ENCODE results near the gene SH3PXD2B.
A peak's percentile ranks its signal among the peaks of the same experiment; 100 is the strongest.
"Not testable (repeated sequence)": the region's sequence is repeated elsewhere in the genome, so short reads cannot be mapped to it uniquely, and the experiment has no call there.

SH3PXD2B gene

DNA sequence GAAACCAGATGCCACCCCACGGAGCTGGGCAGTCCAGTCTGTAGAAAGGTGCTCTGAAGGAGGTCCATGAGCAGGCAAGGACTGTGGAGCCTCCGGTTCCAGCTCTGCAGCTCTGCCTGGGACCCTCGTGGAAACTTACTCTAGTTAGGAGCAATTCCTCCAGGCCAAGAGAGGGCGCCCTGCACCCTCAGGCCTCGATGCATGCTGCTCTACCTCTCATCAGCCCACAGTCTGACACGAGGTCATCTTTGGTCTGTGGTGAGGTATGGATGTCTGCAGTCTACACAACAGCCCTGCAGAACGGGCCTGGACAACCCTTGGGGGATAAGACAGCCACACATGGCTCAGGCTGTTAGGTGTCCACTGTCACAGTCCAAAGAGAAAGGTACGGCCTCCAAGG lies 120.1 kb downstream of the SH3PXD2B start:
- no peak for DNase-seq

DNA sequence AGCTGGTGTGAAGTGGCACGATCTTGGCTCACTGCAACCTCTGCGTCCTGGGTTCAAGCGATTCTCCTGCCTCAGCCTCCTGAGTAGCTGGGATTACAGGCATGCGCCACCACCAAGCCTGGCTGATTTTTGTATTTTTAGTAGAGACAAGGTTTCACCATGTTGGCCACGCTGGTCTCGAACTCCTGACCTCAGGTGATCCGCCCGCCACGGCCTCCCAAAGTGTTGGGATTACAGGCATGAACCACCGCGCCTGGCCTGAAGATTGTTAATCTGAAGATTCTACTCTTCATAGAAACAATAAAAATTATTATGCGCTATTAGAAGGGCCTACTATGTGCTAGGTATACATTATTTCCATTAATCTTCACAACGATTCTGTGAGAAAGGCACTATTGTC lies 127.4 kb downstream of the SH3PXD2B start:
- not testable (repeated sequence) for DNase-seq

DNA sequence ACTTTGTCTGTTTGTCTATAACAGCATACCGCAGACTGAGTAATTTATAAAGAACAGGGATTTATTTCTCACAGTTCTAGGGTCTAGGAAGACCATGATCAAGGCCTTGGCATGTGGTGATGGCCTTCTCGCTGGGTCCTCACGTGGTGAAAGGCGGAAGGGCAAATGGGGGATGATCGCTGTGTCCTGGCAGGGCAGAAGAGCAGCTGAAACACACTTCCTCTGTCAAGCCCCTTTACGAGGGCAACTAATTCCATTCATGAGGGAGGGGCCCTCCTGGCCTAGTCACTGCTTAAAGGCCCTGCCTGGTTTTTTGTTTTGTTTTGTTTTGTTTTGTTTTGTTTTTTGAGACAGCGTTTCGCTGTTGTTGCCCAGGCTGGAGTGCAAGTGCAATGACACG lies 128.9 kb downstream of the SH3PXD2B start:
- no peak for DNase-seq

GRCh38 chr5:172322028-172322965 lies 132.0 kb downstream of the SH3PXD2B start:
- no peak for DNase-seq

- DNase-seq = no peak
Observed at GRCh38 chr5:172321593-172321992, 132.7 kb downstream of the SH3PXD2B start.

DNA sequence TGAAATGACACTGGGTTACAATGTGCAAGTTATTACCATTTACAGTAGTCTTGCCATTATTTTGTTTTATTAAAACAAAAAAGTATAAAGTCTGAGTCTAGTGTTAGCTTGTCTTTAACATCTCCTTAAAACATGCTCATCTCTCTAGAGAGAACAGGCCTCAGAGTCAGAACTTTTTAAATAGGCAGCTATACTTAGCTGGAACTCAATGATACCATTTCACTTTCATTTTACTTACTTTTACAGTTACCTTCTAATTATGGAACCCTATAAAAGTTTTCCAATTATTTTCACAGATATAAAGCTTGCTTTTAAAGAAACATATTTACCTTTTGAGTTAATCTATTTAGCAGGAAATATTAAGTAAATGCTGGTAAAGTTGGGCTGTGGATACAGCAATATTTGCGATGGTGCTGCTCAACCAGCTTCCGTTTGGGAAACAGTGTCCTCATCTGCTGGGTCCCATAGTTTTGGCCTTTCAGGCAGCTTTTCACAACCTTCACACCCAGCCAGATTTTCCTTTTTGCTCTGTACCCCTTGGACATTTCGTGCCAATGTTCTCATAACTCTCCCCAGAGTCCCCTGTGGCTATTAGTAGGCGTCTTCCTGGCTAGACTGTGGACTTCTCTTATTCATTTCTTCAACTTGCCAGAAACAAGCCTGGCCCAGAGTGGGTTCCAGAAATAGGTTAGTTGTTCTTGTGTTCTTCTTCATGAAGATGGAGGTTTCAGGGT lies 134.4 kb downstream of the SH3PXD2B start:
- no peak for DNase-seq

GRCh38 chr5:172315587-172316493 lies 138.5 kb downstream of the SH3PXD2B start:
- DNase-seq = no peak

- no peak for DNase-seq
Observed at GRCh38 chr5:172313915-172314314, 140.4 kb downstream of the SH3PXD2B start.

DNA sequence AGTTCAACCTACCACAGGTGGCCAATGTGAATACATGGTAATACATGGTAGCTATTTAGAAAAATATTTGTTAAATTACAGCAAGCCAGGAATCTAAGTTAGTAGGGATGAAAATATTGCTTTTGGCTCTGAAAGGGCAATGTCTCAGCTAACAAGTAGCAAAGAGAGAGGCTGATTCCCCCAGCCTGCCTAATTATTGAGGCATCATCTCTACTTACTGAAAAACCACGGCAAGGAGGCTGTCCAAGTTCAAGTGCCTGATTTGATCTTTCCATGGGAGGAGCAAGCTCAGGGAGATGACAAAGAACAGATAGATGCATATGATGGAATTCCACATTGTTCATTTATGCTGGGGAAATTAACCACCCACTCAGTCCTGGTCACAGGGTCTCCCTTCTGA lies 142.0 kb downstream of the SH3PXD2B start:
- no peak for DNase-seq

GRCh38 chr5:172311605-172312004 lies 142.7 kb downstream of the SH3PXD2B start:
- DNase-seq = no peak

DNA sequence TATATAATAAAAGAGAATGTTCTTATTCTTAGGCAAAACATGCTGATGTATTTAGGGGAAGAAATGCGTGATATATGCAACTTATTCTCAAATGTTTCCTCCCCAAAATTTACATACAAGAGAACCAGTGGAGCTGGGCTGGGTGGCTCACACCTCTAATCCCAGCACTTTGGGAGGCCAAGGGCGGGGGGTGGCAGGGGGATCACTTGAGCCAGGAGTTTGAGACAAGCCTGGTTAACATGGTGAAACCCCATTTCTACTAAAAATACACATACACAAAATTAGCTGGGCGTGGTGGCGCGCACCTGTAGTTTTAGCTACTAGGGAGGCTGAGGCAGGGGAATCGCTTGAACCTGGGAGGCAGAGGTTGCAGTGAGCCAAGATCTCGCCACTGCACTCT lies 143.3 kb downstream of the SH3PXD2B start:
- no peak for DNase-seq

DNA sequence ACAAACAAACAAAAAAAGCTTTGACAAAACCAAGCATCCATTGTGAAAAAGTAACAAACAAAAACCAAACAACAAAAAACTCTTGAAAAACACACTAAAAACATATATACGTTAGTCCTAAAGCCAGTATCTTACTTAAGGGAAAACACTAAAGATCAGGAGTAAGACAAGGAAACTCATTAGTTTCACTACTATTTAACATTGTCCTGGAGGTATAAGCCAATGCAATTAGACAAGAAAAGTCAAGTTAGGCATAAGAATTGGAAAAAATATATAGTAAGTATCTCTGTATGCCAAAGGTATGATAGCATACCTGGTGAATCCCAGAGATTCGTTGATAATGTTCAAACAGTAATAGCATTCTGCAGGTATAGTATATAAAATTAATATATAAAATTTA lies 148.9 kb downstream of the SH3PXD2B start:
- DNase-seq = no peak

DNA sequence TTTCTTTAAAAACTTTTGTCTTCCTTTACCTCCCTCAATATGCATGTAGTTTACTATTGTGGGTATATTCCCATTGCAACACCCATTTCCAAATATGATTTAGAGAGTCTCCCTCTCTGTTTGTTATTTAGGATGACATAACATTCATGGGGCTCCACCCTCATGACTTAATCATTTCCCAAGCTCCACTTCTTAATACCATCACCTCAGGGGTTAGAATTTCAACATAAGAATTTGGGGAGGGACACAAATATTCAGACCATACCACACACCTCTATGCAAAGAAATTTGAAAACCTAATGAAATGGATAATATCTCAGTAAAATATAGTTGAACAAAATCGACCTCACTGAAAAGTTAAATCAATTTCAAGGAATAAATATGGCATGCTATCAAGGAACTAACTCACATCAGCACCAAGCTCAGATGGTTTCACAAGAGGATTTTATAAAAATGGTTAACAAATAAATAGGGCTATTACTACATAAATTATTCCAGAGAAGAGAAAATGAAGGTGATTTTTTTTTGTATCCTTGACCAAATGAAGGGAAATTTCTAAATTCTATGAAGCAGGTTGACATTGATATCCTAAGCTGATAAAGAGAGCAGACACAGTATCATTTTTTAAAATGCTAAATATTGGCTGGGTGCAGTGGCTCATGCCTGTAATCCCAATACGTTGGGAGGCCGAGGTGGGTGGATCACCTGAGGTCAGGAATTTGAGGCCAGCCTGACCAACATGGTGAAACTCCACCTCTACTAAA lies 150.6 kb downstream of the SH3PXD2B start:
- no peak for DNase-seq

- DNase-seq = no peak
Observed at GRCh38 chr5:172303162-172303561, 151.2 kb downstream of the SH3PXD2B start.

DNA sequence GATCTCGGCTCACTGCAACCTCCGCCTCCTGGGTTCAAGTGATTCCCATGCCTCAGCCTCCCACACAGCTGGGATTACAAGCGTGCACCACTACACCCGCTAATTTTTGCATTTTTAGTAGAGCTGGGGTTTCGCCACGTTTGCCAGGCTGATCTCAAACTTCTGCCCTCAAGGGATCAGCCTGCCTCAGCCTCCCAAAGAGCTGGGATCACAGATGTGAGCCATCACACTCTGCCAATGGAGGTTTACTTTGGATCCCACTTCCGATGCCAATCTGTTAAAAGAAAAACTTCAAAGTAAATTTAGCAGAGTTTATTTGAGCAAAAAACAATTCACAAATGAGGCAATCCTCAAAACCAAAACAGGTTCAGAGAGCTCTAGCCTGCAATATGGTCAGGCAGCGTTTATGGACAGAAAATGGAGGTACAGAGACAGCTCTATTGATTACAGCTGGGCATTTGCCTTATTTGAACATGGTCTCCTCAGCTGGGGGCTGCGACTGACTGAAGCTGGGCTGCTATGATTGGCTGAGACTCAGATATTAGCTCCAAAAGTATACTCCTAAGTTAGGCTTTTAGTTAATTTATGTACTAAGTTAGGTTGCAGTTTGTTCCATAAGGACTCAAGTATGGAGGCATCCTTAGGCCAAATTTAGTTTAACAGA lies 152.1 kb downstream of the SH3PXD2B start:
- DNase-seq = no peak

DNA sequence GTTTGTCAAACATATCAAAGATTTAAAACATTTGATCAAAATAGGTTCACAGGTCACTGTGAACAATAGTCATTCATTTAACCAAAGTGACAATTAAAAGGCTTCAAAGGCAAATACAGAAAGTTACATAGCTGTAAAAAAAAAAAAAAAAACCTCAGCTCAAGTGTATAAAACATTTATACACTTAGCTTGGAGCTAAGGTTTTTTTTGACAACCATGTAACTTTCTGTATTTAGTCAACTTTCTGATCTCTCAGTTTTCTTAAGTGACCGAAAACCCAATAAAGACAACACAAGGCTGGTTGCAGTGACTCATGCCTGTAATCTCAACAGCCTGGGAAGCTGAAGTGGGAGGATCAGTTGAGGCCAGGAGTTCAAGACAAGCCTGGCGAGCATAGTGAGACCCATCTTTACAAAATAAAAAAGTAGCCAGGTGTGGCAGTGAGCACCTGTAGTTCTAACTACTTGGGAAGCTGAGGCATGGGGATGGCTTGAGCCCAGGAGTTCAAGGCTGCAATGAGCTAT lies 154.3 kb downstream of the SH3PXD2B start:
- DNase-seq = no peak

DNA sequence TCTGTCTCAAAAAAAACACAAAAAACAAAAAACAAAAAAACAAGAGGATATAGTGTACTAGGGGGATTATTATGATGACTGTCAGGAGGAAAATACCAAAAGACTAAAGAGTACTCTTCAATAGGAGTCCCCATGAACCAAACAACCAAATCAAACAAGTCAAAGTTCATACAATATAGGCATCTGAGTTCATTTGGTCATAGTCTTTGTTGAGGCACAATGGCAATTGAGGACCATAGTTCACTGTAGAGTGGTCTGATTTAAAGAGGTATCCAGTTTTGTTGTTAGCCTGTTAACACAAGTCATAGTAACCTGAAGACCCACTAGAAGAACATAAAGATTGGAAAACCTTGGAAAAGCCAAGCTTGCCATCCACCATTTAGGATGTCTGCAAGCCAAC lies 159.5 kb downstream of the SH3PXD2B start:
- DNase-seq = no peak

DNA sequence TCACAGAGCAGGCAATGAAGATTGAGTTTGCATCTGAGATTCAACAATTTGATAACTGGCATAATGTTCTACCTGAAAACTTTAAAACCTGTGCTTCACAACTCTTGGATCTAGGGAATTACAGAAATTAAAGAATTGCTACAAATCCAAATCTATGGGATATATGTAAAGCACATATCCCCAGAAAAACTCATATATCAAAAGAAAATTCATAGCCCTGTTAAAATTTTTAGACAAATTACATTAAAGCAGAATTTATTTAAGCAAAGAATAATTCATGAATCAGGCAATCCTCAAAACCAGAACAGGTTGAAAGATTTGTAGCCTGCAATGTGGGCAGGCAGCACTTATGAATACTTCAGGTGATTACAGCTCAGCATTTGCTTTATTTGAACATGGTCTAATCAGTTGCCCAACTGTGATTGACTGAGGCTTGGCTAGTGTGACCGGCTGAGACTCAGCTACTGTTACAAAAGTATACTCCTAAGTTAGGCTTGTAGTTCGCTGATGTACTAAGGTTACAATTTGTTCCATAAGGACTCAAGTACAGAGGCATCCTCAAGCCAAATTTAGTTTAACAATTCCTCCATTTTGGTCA lies 160.5 kb downstream of the SH3PXD2B start:
- no peak for DNase-seq

DNA sequence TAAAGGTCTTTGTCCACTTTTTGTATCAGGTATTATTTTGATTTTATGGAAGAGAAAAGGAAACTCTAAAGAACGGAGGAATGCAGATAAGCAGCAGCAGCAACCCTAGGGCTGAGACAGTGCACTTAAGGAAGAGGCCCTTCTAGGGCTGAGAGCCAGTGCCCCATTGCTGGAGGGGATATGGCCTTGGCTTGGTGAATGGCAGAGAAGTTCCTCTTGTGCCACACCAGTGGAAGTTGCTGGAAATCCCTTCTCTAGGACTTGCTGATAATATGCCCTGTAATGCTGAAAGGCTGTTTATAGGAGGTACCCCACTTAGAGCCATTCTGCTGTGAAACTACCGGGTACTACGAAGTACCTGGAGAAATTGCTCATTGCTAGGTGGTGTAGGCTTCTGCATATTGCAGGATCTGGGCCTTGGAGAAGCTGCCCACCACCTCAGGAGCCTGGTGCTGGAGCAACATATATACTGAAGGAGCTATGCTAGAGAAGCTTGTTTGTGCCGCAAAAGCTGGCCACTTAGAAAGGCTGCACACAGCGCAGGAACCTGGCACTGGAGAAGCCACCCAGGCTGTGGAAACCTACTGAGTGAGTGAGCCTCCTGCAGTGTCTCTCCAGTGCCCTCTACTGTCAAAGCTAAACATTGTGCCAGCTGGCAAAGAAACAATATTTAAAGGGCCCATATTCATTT lies 161.1 kb downstream of the SH3PXD2B start:
- DNase-seq = peak; percentile 51

- not testable (repeated sequence) for DNase-seq
Observed at GRCh38 chr5:172291837-172292236, 162.5 kb downstream of the SH3PXD2B start.
